Epithelial cell of proximal tubule (primary cell): Measurements from ENCODE around the gene PTOV1. TPM values are rescaled to one million over a fixed set of nuclear protein-coding genes. Genes with fewer than 3 reads are reported as not detected.

Experiments
- DNase-seq: peaks from one replicate; pipeline ENCODE4 v3.0.0-alpha.2; 2011; ENCODE audit warnings: low read depth
- H3K4me3 ChIP-seq: 2 replicates; pipeline ENCODE4 v1.5.1; 2011; ENCODE audit warnings: low read depth, mild to moderate bottlenecking, low read length
- CTCF ChIP-seq: conservative IDR thresholded peaks from 2 replicates; pipeline ENCODE4 v1.5.1; 2012; ENCODE audit warnings: low read depth, mild to moderate bottlenecking, low read length
- total RNA-seq: library from RNA; depleted of rRNA; stranded (reverse); fragments of >200 nt; gene quantifications from 2 replicates; pipeline ENCODE4 v1.2.3, GENCODE V29; 2015

PTOV1 gene
- total RNA-seq, 1 donor from 2014 or later = 121 TPM

- no peak for DNase-seq
- TF ChIP-seq CTCF = no peak
- no peak overlapping the region for H3K4me3 ChIP-seq
Measured at GRCh38 chr19:49855676-49856573, 5.0 kb downstream of the PTOV1 start.

DNA sequence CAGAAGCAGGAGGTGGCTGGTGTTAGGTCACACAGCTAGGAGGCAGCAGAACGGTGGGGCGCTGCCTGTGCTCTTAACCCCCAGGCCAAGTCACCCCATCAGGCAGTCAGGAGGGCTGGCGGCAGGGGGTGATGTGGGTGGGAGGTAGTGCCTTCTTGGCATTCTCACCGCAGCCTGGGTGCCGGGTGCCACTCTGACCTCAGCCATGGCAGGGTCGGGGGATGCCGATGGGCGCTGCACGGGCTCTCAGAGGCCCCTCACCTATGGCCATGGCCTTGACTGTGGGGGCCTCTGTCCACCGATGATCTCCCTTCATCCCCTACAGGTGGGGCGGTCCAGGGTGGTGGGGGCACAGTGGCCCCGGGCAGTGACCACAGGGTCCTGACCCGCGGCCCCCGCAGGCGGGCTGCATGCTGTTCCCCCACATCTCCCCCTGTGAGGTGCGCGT, 5.6 kb downstream of the PTOV1 start:
- no peak overlapping the region for H3K4me3 ChIP-seq
- no peak for TF ChIP-seq CTCF
- DNase-seq = no peak

DNA sequence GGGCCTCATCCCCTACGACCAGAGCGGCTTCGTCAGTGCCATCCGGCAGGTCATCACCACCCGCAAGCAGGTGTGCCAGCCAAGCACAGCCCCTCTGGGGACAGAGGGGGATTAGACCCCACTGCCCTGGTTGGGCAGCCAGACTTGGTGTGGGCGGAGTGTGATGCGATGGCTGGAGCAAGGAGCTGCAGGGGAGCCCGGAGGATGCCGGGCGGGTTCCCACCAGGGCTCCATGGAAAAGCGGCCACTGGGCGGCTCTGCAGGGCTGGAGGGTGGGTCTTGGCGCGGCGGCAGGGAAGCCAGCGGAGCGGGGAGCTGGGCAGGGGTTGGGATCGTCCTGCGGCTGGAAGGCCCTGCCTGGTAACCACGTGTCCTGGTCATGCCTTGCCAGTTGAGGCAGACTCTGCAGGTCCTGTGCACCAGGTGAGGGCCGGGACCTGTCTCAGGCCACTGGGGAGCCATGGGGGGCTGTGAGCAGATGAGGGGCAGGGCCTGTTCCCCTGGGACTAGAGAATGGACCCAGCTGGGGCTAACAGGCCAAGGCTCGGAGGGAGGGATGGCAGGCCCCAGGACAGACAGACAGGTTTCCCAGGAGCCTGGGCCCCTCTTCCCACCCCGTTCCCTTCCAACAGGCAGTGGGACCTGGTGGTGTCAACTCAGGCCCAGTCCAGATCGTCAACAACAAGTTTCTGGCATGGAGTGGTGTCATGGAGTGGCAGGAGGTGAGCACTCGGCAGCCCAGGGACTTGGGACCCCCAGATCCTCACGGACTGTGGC, 6.3 kb downstream of the PTOV1 start:
- no peak for DNase-seq
- no peak overlapping the region for H3K4me3 ChIP-seq
- no peak for TF ChIP-seq CTCF

DNA sequence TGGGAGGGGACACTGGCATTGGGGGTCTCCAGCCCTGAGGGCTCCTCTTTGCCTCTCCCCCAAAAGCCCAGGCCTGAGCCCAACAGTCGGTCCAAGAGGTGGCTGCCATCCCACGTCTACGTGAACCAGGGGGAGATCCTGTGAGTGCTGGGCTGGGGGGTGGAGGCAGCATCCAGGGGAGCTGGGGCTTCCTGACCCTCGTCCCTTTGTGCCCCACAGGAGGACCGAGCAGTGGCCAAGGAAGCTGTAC, 6.8 kb downstream of the PTOV1 start:
- H3K4me3 ChIP-seq = no peak overlapping the region
- no peak for TF ChIP-seq CTCF
- DNase-seq = no peak

DNA sequence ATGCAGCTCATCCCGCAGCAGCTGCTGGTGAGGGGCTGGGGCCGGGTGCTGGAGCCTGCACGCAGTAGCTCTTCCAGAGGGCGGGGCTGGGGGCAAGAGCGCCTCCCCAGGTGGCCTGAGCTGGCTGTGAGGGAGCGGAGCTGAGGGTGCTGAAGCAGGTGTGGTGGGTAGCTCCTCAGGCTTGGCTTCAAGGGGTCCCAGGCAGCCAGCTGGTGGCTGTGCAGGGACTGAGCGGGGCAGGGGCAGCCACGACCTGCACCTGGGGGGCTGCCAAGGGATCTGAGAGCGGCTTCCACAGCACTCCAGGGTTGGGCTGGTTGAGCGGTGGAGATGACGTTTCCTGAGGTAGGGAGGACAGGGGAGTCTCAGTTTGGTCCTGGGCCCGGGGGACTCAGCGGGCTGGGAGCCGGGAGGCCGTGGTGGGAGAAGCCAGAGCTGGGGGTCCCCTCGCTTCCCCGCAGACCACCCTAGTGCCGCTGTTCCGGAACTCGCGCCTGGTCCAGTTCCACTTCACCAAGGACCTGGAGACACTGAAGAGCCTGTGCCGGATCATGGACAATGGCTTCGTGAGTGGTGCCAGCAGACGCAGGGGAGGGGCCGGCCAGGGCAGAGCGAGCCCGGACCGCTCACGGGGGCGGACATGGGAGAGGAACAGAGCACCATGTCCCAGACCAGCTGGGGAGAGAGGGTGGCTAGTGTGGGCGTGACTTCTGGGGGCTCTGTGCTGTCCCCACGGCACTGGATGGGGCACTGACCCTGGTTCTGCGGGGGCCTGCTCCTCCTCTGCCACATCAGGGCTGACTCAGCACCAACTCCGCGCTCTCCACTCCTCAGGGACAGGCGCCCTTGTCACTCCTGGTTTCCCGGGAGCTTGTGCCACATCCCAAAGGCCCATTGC, 7.4 kb downstream of the PTOV1 start:
- no peak for TF ChIP-seq CTCF
- no peak overlapping the region for H3K4me3 ChIP-seq
- DNase-seq = no peak

- no peak overlapping the region for H3K4me3 ChIP-seq
- no peak for TF ChIP-seq CTCF
- DNase-seq = no peak
Measured at GRCh38 chr19:49859682-49860335, 8.8 kb downstream of the PTOV1 start.
